GM23248 (cell line): Measurements from ENCODE around the gene PLA2G2F.

Experiments used
- EZH2 ChIP-seq: fragments of 200-600 bp; sonication (generic); IDR thresholded peaks from 2 replicates; pipeline ENCODE4 v1.6.1; 2018; ENCODE audit warnings: antibody characterized with exemption, mild to moderate bottlenecking; ENCODE audit not compliant: insufficient read depth, poor library complexity, severe bottlenecking
- EZH2phosphoT487 ChIP-seq: fragments of 200-600 bp; sonication (generic); IDR thresholded peaks from 2 replicates; pipeline ENCODE4 v1.6.1; 2018; ENCODE audit warnings: antibody characterized with exemption, moderate library complexity, mild to moderate bottlenecking, low read depth; ENCODE audit not compliant: insufficient read depth

GRCh38 chr1:20115479-20115878 is 23.6 kb upstream of the PLA2G2F start:
- TF ChIP-seq EZH2phosphoT487: no peak
- no peak for TF ChIP-seq EZH2
